SK-N-SH treated with all-trans-retinoic acid at 6 μM for 48 hours (cell line): ENCODE measurements around the gene EPHA4.

Experiments used
- ATAC-seq: fragments of 200-7000 bp; cut with Tn5 transposase; 3 replicates; pipeline ENCODE4 v1.9.1; 2020; ENCODE audit warnings: mild to moderate bottlenecking, moderate library complexity
- ARNTL ChIP-seq: fragments of 450-650 bp; formaldehyde crosslinking; IDR thresholded peaks from 2 replicates; pipeline ENCODE4 v1.5.0; 2020; ENCODE audit warnings: low read depth, mild to moderate bottlenecking, moderate library complexity, borderline replicate concordance
- BACH2 ChIP-seq: fragments of 250-450 bp; sonication (Bioruptor Pico); IDR thresholded peaks from 2 replicates; pipeline ENCODE4 v1.9.0; 2021; ENCODE audit warnings: mild to moderate bottlenecking, borderline replicate concordance
- CSDC2 ChIP-seq: fragments of 250-450 bp; sonication (Bioruptor Pico); IDR thresholded peaks from 2 replicates; pipeline ENCODE4 v1.5.0; 2020; ENCODE audit warnings: mild to moderate bottlenecking, moderate library complexity
- ESRRG ChIP-seq: fragments of 250-450 bp; sonication (Bioruptor Pico); IDR thresholded peaks from 2 replicates; pipeline ENCODE4 v1.6.1; 2021; ENCODE audit warnings: mild to moderate bottlenecking
- ISL1 ChIP-seq: fragments of 250-450 bp; sonication (Bioruptor Pico); IDR thresholded peaks from 2 replicates; pipeline ENCODE4 v2.1.2; 2022; ENCODE audit warnings: mild to moderate bottlenecking, moderate library complexity
- OSR1 ChIP-seq: fragments of 250-450 bp; sonication (Bioruptor Pico); IDR thresholded peaks from 2 replicates; pipeline ENCODE4 v1.8.0; 2022; ENCODE audit warnings: moderate library complexity, mild to moderate bottlenecking, inconsistent platforms
- PPARA ChIP-seq: fragments of 250-450 bp; sonication (Bioruptor Pico); IDR thresholded peaks from 2 replicates; pipeline ENCODE4 v1.5.0; 2020; ENCODE audit warnings: mild to moderate bottlenecking, borderline replicate concordance
- RARB ChIP-seq: fragments of 250-450 bp; sonication (Bioruptor Pico); IDR thresholded peaks from 2 replicates; pipeline ENCODE4 v1.8.0; 2021; ENCODE audit warnings: mild to moderate bottlenecking, moderate library complexity
- SNAI2 ChIP-seq: fragments of 250-450 bp; sonication (Bioruptor Pico); IDR thresholded peaks from 2 replicates; pipeline ENCODE4 v1.5.0; 2020; ENCODE audit warnings: mild to moderate bottlenecking, moderate library complexity
- TCF4 ChIP-seq: fragments of 250-450 bp; sonication (Bioruptor Pico); IDR thresholded peaks from 2 replicates; pipeline ENCODE4 v1.8.0; 2021; ENCODE audit warnings: mild to moderate bottlenecking, moderate library complexity, borderline replicate concordance
- ZC3H10 ChIP-seq: fragments of 250-450 bp; sonication (Bioruptor Pico); IDR thresholded peaks from 2 replicates; pipeline ENCODE4 v1.5.1; 2021; ENCODE audit warnings: mild to moderate bottlenecking, moderate library complexity
- ZFP3 ChIP-seq: fragments of 250-450 bp; sonication (Bioruptor Pico); IDR thresholded peaks from 2 replicates; pipeline ENCODE4 v1.5.0; 2020; ENCODE audit warnings: mild to moderate bottlenecking, moderate library complexity
- ZFP30 ChIP-seq: fragments of 450-650 bp; formaldehyde crosslinking; IDR thresholded peaks from 2 replicates; pipeline ENCODE4 v1.5.0; 2022; ENCODE audit warnings: mild to moderate bottlenecking, moderate library complexity
- ZNF565 ChIP-seq: fragments of 450-650 bp; formaldehyde crosslinking; conservative IDR thresholded peaks from 2 replicates; pipeline ENCODE4 v1.5.0; 2020; ENCODE audit warnings: low read depth, mild to moderate bottlenecking, moderate library complexity
- ZNF70 ChIP-seq: fragments of 450-650 bp; formaldehyde crosslinking; IDR thresholded peaks from 2 replicates; pipeline ENCODE4 v1.5.0; 2020; ENCODE audit warnings: mild to moderate bottlenecking, moderate library complexity
- TF ChIP-seq, protein P1 (sequence below): fragments of 250-450 bp; sonication (Bioruptor Pico); IDR thresholded peaks from 2 replicates; pipeline ENCODE4 v1.8.0; 2021; ENCODE audit warnings: low read depth, mild to moderate bottlenecking, moderate library complexity, borderline replicate concordance
- TF ChIP-seq, protein P2 (sequence below): fragments of 250-450 bp; sonication (Bioruptor Pico); IDR thresholded peaks from 2 replicates; pipeline ENCODE4 v1.5.0; 2020; ENCODE audit warnings: mild to moderate bottlenecking, moderate library complexity
- TF ChIP-seq, protein P3 (sequence below): fragments of 250-450 bp; sonication (Bioruptor Pico); IDR thresholded peaks from 2 replicates; pipeline ENCODE4 v1.8.0; 2020; ENCODE audit warnings: mild to moderate bottlenecking, moderate library complexity, borderline replicate concordance
- TF ChIP-seq, protein P4 (sequence below): fragments of 250-450 bp; sonication (Bioruptor Pico); IDR thresholded peaks from 2 replicates; pipeline ENCODE4 v1.5.1; 2021; ENCODE audit warnings: mild to moderate bottlenecking, moderate library complexity
- TF ChIP-seq, protein P5 (sequence below): fragments of 250-450 bp; sonication (Bioruptor Pico); IDR thresholded peaks from 2 replicates; pipeline ENCODE4 v1.5.1; 2020; ENCODE audit warnings: low read depth, mild to moderate bottlenecking, moderate library complexity

The EPHA4 gene

DNA sequence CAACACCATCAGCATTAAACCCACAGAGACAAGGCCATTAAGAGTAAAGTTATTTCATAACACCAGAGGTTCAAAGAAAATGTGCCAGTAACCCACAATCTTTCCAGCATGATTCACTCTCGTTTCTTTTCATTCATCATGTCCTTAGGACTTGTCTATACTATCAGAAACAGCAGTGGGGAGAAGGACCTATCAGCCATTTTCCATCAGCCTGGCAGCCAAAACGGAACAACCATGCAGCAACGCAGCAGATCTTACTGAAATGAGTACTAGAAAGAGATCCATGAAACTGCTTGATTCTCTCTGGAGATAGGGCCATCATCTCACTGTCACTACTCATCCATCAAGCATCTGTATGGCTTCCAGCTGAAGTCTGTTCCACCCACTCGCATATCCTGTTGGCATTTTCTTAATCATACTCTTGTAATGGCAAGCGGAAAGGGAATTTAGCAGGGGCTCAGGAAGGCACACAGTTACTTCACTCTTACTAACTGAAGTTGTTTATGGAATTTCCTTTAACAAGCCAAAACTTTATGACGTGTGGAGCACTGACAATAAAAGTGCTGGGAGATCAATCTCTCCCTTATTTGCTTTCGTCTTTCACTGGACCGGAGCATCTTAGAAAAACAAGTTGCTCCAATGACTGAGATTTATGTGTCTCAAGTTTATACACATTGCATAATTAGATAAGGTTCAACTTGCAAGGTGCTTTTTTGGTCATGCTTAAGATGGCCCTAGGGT lies 69.7 kb downstream of the EPHA4 start:
- ATAC-seq = peak; percentile 22; the same call in 1 of the 3 replicates
- TF ChIP-seq RARB = no peak
- TF ChIP-seq SNAI2 (CRISPR knock-in tag) = no peak
- TF ChIP-seq, protein P1, sequence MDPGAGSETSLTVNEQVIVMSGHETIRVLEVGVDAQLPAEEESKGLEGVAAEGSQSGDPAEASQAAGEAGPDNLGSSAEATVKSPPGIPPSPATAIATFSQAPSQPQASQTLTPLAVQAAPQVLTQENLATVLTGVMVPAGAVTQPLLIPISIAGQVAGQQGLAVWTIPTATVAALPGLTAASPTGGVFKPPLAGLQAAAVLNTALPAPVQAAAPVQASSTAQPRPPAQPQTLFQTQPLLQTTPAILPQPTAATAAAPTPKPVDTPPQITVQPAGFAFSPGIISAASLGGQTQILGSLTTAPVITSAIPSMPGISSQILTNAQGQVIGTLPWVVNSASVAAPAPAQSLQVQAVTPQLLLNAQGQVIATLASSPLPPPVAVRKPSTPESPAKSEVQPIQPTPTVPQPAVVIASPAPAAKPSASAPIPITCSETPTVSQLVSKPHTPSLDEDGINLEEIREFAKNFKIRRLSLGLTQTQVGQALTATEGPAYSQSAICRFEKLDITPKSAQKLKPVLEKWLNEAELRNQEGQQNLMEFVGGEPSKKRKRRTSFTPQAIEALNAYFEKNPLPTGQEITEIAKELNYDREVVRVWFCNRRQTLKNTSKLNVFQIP (CRISPR knock-in tag) = no peak
- TF ChIP-seq ZFP30 (CRISPR knock-in tag) = no peak
- TF ChIP-seq, protein P2, sequence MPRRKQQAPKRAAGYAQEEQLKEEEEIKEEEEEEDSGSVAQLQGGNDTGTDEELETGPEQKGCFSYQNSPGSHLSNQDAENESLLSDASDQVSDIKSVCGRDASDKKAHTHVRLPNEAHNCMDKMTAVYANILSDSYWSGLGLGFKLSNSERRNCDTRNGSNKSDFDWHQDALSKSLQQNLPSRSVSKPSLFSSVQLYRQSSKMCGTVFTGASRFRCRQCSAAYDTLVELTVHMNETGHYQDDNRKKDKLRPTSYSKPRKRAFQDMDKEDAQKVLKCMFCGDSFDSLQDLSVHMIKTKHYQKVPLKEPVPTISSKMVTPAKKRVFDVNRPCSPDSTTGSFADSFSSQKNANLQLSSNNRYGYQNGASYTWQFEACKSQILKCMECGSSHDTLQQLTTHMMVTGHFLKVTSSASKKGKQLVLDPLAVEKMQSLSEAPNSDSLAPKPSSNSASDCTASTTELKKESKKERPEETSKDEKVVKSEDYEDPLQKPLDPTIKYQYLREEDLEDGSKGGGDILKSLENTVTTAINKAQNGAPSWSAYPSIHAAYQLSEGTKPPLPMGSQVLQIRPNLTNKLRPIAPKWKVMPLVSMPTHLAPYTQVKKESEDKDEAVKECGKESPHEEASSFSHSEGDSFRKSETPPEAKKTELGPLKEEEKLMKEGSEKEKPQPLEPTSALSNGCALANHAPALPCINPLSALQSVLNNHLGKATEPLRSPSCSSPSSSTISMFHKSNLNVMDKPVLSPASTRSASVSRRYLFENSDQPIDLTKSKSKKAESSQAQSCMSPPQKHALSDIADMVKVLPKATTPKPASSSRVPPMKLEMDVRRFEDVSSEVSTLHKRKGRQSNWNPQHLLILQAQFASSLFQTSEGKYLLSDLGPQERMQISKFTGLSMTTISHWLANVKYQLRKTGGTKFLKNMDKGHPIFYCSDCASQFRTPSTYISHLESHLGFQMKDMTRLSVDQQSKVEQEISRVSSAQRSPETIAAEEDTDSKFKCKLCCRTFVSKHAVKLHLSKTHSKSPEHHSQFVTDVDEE (CRISPR knock-in tag) = no peak
- TF ChIP-seq, protein P3, sequence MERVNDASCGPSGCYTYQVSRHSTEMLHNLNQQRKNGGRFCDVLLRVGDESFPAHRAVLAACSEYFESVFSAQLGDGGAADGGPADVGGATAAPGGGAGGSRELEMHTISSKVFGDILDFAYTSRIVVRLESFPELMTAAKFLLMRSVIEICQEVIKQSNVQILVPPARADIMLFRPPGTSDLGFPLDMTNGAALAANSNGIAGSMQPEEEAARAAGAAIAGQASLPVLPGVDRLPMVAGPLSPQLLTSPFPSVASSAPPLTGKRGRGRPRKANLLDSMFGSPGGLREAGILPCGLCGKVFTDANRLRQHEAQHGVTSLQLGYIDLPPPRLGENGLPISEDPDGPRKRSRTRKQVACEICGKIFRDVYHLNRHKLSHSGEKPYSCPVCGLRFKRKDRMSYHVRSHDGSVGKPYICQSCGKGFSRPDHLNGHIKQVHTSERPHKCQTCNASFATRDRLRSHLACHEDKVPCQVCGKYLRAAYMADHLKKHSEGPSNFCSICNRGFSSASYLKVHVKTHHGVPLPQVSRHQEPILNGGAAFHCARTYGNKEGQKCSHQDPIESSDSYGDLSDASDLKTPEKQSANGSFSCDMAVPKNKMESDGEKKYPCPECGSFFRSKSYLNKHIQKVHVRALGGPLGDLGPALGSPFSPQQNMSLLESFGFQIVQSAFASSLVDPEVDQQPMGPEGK (CRISPR knock-in tag) = no peak
- TF ChIP-seq ARNTL (CRISPR knock-in tag) = no peak
- no peak for TF ChIP-seq CSDC2 (CRISPR knock-in tag)
- TF ChIP-seq OSR1 (CRISPR knock-in tag) = no peak
- TF ChIP-seq BACH2 = no peak
- TF ChIP-seq ZFP3 (CRISPR knock-in tag) = no peak
- TF ChIP-seq, protein P4, sequence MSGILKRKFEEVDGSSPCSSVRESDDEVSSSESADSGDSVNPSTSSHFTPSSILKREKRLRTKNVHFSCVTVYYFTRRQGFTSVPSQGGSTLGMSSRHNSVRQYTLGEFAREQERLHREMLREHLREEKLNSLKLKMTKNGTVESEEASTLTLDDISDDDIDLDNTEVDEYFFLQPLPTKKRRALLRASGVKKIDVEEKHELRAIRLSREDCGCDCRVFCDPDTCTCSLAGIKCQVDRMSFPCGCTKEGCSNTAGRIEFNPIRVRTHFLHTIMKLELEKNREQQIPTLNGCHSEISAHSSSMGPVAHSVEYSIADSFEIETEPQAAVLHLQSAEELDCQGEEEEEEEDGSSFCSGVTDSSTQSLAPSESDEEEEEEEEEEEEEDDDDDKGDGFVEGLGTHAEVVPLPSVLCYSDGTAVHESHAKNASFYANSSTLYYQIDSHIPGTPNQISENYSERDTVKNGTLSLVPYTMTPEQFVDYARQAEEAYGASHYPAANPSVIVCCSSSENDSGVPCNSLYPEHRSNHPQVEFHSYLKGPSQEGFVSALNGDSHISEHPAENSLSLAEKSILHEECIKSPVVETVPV (CRISPR knock-in tag) = no peak
- TF ChIP-seq ISL1 (CRISPR knock-in tag) = no peak
- TF ChIP-seq ZNF70 (CRISPR knock-in tag) = no peak
- TF ChIP-seq PPARA (CRISPR knock-in tag) = no peak
- TF ChIP-seq ZNF565 (CRISPR knock-in tag) = no peak
- TF ChIP-seq ESRRG (CRISPR knock-in tag) = no peak
- TF ChIP-seq TCF4 (CRISPR knock-in tag) = no peak
- TF ChIP-seq, protein P5, sequence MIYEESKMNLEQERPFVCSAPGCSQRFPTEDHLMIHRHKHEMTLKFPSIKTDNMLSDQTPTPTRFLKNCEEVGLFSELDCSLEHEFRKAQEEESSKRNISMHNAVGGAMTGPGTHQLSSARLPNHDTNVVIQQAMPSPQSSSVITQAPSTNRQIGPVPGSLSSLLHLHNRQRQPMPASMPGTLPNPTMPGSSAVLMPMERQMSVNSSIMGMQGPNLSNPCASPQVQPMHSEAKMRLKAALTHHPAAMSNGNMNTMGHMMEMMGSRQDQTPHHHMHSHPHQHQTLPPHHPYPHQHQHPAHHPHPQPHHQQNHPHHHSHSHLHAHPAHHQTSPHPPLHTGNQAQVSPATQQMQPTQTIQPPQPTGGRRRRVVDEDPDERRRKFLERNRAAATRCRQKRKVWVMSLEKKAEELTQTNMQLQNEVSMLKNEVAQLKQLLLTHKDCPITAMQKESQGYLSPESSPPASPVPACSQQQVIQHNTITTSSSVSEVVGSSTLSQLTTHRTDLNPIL = no peak
- TF ChIP-seq ZC3H10 (CRISPR knock-in tag) = no peak

DNA sequence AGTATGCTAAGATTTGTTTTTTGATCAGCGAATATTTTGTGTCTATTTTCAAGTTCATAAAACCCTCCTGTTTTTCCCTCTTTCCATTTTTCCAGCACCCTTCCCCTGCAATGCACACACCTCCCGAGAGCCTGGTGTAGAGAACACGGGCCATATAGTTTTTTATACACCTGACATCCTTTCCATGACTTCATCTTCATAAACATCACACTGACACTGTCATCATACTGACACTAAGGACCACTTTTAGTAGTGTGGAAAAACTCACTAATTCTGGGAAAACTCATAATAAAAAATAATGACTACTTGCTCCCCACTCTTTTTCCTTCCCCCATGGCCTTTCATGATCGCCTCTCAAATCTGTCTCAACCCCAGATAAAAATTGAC lies 70.2 kb downstream of the EPHA4 start:
- no peak for ATAC-seq
- TF ChIP-seq ZFP3 (CRISPR knock-in tag) (no peak), SNAI2 (CRISPR knock-in tag) (no peak), OSR1 (CRISPR knock-in tag) (no peak), ISL1 (CRISPR knock-in tag) (no peak), ZNF70 (CRISPR knock-in tag) (no peak), ARNTL (CRISPR knock-in tag) (no peak)
- TF ChIP-seq, protein P3 (CRISPR knock-in tag) = no peak
- TF ChIP-seq, protein P1 (CRISPR knock-in tag) = no peak
- TF ChIP-seq, all 23 proteins: peak for 0
